ENCODE measurements around the gene MEF2A.

DNA sequence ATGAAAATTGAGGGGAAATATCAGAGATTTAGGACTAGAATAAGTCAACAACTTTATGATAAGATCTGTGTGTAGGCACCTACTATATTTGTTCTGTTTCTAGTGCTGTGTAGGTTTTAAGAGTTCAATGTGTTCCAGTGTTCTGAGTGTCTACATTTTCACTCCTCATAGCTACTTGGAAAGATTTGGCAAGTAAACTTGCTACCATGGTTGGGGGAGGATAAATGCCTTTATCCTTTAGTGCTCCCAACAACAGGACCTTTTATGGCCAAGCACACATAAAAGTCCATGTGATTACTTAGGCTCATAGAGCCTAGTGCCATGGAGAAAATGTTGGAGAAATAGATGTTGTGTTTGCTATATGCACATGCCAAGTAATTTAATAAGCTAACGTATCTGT lies 103.5 kb downstream of the MEF2A start:
- TF ChIP-seq, protein P1, sequence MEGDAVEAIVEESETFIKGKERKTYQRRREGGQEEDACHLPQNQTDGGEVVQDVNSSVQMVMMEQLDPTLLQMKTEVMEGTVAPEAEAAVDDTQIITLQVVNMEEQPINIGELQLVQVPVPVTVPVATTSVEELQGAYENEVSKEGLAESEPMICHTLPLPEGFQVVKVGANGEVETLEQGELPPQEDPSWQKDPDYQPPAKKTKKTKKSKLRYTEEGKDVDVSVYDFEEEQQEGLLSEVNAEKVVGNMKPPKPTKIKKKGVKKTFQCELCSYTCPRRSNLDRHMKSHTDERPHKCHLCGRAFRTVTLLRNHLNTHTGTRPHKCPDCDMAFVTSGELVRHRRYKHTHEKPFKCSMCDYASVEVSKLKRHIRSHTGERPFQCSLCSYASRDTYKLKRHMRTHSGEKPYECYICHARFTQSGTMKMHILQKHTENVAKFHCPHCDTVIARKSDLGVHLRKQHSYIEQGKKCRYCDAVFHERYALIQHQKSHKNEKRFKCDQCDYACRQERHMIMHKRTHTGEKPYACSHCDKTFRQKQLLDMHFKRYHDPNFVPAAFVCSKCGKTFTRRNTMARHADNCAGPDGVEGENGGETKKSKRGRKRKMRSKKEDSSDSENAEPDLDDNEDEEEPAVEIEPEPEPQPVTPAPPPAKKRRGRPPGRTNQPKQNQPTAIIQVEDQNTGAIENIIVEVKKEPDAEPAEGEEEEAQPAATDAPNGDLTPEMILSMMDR (IDR thresholded peaks at IDR 0.05; ENCODE audit: insufficient read depth, low read depth, low read length): no peak
- TF ChIP-seq EZH2 (IDR thresholded peaks at IDR 0.05; ENCODE audit: insufficient read depth, low read length): no peak
